Gastrocnemius medialis (tissue), 4 donors: ENCODE measurements around the gene GMPPA.

ENCODE experiments used
- CTCF ChIP-seq, 5 experiments: fragments of 450-650 bp in 3 of 5; fragments of 200-600 bp in 2 of 5; sonication (generic) in 2 of 5; IDR thresholded peaks in 4 of 5; conservative IDR thresholded peaks in 1 of 5; 1 replicate in 4 of 5; 2 replicates in 1 of 5; pipeline ENCODE4 v1.5.1; 2016 to 2019; ENCODE audit warnings: antibody characterized with exemption in 5 of 5, mild to moderate bottlenecking in 3 of 5, moderate library complexity in 3 of 5
- POLR2A ChIP-seq, 2 donors: fragments of 450-650 bp; IDR thresholded peaks; one replicate each; pipeline ENCODE4 v1.6.1; 2017; ENCODE audit warnings: antibody characterized with exemption in 2 of 2, mild to moderate bottlenecking in 2 of 2, moderate library complexity in 2 of 2

DNA sequence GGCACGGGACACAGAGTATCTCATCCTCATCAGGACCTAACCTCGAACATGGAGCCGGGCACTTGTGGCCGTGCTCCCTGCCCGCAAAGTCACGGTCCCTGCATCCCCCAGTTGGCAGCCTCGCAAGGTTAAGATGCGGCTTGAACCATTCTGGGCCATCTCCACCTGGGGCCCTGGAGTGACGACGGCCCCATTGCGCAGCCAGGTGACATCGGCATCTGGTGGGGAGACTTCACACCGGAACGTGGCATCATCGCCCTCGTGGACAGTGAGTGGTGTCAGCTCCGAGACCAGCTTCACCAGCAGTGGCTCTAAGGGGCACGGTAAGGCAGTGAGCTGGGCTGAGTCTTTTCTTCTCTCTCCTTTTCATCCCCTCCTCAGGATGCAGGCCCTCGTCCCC is 57.7 kb downstream of the GMPPA start:
- TF ChIP-seq CTCF (IDR thresholded peaks at IDR 0.05 in 4 of 5, conservative IDR thresholded peaks at IDR 0.05 in 1 of 5) (no peak), POLR2A (IDR thresholded peaks at IDR 0.05) (no peak)
